ENCODE measurements around the gene CEND1.

DNA sequence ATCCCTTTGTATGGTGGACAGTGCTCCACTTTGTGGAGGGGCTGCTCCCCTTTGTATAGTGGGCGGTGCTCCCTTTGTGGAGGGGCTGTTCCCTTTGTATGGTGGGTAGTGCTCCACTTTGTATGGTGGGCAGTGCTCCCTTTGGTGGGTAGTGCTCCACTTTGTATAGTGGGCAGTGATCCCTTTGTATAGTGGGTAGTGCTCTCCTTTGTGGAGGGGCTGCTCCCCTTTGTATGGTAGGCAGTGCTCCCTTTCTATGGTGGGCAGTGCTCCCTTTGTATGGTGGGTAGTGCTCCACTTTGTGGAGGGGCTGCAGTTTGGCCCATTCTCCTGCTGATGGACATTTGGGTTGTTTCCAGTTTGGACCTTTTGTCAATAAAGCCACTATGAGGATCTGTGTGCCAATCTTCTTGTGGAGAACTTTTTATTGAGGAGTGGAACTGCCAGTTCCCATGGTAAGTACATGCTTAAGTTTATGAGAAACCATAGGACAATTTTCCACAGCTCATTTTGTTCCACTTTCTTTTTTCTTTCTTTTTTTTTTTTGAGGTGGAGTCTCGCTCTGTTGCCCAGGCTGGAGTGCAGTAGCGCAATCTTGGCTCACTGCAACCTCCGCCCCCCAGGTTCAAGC lies 47.2 kb downstream of the CEND1 start:
- no peak for TF ChIP-seq TAF1 (IDR thresholded peaks at IDR 0.05; ENCODE audit: borderline replicate concordance, low read depth, low read length)
- no peak for TF ChIP-seq RFX5 (IDR thresholded peaks at IDR 0.05; ENCODE audit: low read length)
